CD4-positive, alpha-beta T cell treated with Interleukin-6 for 4 hours (primary cell): ENCODE results near the gene MET.
"Not testable (repeated sequence)": the region's sequence is repeated elsewhere in the genome, so short reads cannot be mapped to it uniquely, and the experiment has no call there.

Source experiments
- DNase-seq: peaks from one replicate; pipeline ENCODE4 v3.0.0-alpha.2; 2020; ENCODE audit warnings: mixed read lengths

Gene MET

GRCh38 chr7:116754186-116754585 is 82.2 kb downstream of the MET start:
- DNase-seq, result no peak

GRCh38 chr7:116757283-116757682 is 85.3 kb downstream of the MET start:
- DNase-seq, result no peak

GRCh38 chr7:116759642-116760041 is 87.6 kb downstream of the MET start:
- DNase-seq, result not testable (repeated sequence)

- DNase-seq, result no peak
Measured at GRCh38 chr7:116762971-116763370, 91.0 kb downstream of the MET start.

- DNase-seq, result no peak
Measured at GRCh38 chr7:116763647-116764046, 91.7 kb downstream of the MET start.

- DNase-seq, result no peak
Measured at GRCh38 chr7:116766881-116767280, 94.9 kb downstream of the MET start.

- DNase-seq, result no peak
Measured at GRCh38 chr7:116769546-116769945, 97.5 kb downstream of the MET start.

- DNase-seq, result no peak
Measured at GRCh38 chr7:116770941-116771340, 98.9 kb downstream of the MET start.

- no peak for DNase-seq
Measured at GRCh38 chr7:116771640-116772039, 99.6 kb downstream of the MET start.

- DNase-seq, result no peak
Measured at GRCh38 chr7:116772423-116772863, 100.4 kb downstream of the MET start.

- no peak for DNase-seq
Measured at GRCh38 chr7:116772926-116773749, 101.1 kb downstream of the MET start.

GRCh38 chr7:116776046-116776445 is 104.0 kb downstream of the MET start:
- no peak for DNase-seq

GRCh38 chr7:116776610-116777289 is 104.8 kb downstream of the MET start:
- no peak for DNase-seq

- DNase-seq, result no peak
Measured at GRCh38 chr7:116777651-116778281, 105.8 kb downstream of the MET start.

GRCh38 chr7:116779216-116779615 is 107.2 kb downstream of the MET start:
- DNase-seq, result no peak

- DNase-seq, result no peak
Measured at GRCh38 chr7:116779931-116780330, 107.9 kb downstream of the MET start.

- no peak for DNase-seq
Measured at GRCh38 chr7:116780521-116780920, 108.5 kb downstream of the MET start.

GRCh38 chr7:116780966-116781365 is 109.0 kb downstream of the MET start:
- no peak for DNase-seq

- DNase-seq, result no peak
Measured at GRCh38 chr7:116781584-116781983, 109.6 kb downstream of the MET start.

GRCh38 chr7:116782177-116782711 is 110.2 kb downstream of the MET start:
- DNase-seq, result no peak

- DNase-seq, result no peak
Measured at GRCh38 chr7:116783666-116784318, 111.8 kb downstream of the MET start.

- no peak for DNase-seq
Measured at GRCh38 chr7:116784647-116785046, 112.7 kb downstream of the MET start.

GRCh38 chr7:116785843-116786242 is 113.8 kb downstream of the MET start:
- DNase-seq, result no peak
